ENCODE measurements around the gene VAPB.

The VAPB gene

DNA sequence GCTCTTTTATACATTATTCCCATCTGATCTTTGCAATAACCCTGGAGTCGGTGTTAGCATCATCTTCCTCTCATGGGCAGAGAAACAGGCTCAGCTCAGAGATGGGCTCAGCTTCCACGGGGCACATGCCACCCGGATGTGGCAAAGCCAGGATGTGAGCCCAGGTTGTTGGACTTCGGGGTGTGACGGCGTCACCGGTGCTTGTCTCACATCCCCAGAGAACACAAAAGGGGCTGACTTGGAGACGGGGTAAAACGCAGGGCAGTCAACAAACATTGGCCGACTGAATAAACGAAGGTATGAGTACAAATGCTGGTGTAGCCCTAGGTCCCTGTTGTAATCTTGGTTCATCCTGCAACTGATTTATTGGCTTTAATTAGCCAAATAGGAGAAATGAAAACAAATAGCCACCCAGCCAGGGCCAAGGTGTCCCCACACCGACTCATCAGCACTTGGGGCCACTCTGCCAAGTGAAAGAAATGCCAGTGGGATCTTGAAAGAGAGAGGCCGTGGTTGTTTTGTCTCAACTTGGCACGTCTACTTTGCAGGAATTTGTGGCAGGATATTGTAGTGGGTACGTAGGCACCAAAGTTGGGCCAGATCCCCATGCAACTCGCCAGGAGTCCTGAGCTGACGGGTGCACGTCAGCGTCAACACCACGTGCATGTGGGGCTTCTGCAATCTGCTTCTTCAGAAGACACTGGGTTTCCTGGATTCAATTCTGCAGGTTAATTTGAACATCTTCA, 83.4 kb downstream of the VAPB start:
- TF ChIP-seq, protein P1, sequence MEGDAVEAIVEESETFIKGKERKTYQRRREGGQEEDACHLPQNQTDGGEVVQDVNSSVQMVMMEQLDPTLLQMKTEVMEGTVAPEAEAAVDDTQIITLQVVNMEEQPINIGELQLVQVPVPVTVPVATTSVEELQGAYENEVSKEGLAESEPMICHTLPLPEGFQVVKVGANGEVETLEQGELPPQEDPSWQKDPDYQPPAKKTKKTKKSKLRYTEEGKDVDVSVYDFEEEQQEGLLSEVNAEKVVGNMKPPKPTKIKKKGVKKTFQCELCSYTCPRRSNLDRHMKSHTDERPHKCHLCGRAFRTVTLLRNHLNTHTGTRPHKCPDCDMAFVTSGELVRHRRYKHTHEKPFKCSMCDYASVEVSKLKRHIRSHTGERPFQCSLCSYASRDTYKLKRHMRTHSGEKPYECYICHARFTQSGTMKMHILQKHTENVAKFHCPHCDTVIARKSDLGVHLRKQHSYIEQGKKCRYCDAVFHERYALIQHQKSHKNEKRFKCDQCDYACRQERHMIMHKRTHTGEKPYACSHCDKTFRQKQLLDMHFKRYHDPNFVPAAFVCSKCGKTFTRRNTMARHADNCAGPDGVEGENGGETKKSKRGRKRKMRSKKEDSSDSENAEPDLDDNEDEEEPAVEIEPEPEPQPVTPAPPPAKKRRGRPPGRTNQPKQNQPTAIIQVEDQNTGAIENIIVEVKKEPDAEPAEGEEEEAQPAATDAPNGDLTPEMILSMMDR (conservative IDR thresholded peaks at IDR 0.05) = no peak
- no peak overlapping the region for H3K27ac ChIP-seq

- H3K27ac ChIP-seq = no peak overlapping the region
- TF ChIP-seq, protein P1 (conservative IDR thresholded peaks at IDR 0.05) = no peak
Observed at GRCh38 chr20:58473453-58474425, 84.7 kb downstream of the VAPB start.

- no peak overlapping the region for H3K27ac ChIP-seq
- TF ChIP-seq, protein P1 (conservative IDR thresholded peaks at IDR 0.05) = no peak
Observed at GRCh38 chr20:58475466-58475865, 86.4 kb downstream of the VAPB start.

DNA sequence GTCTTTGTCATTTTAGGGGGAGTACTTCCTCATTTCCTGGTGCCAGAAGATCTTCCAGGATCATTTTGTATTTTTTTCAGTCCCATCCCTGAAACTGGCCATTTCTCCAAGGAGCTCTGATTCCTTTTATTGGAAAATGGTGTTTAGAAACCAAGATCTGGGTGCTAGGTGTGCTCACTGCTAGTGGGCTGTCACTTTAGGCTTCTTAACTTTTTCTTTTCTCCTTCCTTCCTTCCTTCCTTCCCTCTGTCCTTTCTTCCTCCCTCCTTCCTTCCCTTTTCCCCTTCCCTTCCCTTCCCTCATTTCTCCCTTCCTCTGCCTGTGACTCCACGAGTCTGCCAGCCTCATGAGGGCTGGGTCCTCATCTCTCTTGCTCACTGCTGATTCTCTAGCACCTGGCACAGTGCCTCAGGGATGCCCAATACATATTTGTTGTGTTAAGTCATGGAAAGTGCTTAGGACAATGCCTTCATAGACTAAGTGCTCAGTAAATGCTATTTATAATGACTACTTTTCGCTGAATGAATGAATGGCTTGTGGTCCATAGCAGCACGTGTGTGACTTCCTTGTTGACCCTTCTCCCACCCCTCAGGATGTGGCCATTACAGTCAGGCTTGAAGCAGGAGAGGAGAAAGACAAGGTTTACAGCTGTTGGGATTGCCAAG, 89.2 kb downstream of the VAPB start:
- no peak overlapping the region for H3K27ac ChIP-seq
- TF ChIP-seq, protein P1 (conservative IDR thresholded peaks at IDR 0.05) = no peak

DNA sequence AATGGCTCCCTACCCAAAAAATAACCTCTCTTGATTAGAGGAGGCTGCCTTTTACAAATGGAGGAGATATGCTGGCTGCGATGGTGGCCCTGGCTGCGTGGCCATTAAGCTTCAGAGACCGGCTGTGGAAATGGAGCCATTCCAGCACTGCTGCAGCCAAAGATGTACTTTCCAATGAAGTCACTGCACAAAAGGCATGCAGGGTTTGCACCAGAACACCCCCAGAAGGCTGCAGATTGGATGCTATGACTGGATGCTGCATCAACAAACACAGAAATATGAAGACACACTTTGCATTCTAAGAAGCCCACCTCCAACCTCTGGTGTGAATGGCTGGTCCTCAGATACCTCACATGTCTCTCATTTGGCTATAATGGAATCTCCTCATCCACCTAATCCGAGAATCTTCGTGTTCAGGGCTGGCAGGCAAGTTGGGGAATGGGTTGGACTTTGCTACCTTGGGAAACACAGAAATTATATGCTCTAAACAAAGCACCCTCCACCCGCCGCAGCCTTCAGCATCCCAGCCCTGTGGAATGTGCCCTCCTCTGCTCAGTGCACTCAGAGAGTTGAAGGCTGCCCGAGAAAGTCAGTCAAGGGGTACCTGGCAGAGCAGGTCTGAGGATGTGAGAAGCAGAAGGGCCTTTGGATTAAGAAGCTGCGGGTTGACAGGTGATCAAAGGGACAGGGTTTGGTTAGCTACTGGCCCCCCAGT, 90.9 kb downstream of the VAPB start:
- TF ChIP-seq, protein P1 (conservative IDR thresholded peaks at IDR 0.05) = no peak
- H3K27ac ChIP-seq = no peak overlapping the region

DNA sequence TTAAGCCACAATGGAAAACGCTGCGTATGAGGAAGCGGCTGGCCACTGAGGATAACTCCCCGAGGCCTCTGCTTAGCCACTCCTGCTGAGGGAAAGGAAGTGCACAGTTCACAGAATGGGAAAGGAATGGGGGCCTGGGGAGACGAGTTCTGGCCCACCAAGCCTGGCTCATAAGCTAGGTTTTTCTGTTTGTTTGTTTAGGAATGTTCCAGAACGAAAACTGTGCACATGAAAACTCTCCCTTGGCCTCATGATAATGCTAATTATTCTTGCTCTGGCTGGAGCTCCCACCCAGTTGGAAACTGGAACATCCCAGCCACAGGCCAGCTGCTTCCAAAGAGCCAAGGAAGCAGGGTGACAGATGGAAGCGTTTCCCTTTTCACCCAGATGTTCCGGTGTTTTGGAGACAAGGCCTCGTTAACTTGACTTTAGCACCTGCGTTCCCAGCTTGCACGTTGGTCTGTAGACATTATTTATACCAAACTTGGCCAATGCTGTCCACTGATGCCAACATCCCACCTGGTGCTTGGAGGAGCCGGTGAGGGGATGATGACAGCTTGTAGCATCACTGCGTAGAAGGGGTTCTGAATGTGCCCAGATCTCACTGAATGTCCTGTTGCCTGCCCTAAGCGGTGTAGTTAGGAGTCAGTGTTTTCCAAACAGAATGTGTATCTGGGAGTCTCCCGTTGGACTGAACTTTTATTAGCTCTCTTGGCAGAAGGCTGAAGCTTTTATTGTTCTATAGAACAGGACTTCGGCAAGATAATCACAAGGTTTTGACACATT, 91.7 kb downstream of the VAPB start:
- no peak overlapping the region; the same call in 1 of the 2 replicates for H3K27ac ChIP-seq
- TF ChIP-seq, protein P1 (conservative IDR thresholded peaks at IDR 0.05) = no peak
